Stimulated activated memory B cell treated with anti-CD40 and anti-IgM and Interleukin-4, amounts not matched to agents 10 μg/mL and 1 μg/mL and 100 μg/mL, for 72 hours (primary cell): ENCODE results near the gene GIPC2.
"Not testable (repeated sequence)": the region's sequence is repeated elsewhere in the genome, so short reads cannot be mapped to it uniquely, and the experiment has no call there.

Experiments
- ATAC-seq: fragments of 150-1000 bp; cut with Tn5 transposase; 2 replicates; pipeline ENCODE4 v1.10.0; 2021
- H3K27ac Mint-ChIP-seq: one replicate; pipeline ENCODE4 v1.8.0; 2022; ENCODE audit warnings: mild to moderate bottlenecking, mixed read lengths
- H3K27me3 Mint-ChIP-seq: one replicate; pipeline ENCODE4 v1.8.0; 2022; ENCODE audit warnings: mixed read lengths
- H3K36me3 Mint-ChIP-seq: one replicate; pipeline ENCODE4 v1.8.0; 2022; ENCODE audit warnings: mixed read lengths
- H3K4me1 Mint-ChIP-seq: one replicate; pipeline ENCODE4 v1.8.0; 2022; ENCODE audit warnings: mixed read lengths
- H3K4me3 Mint-ChIP-seq: one replicate; pipeline ENCODE4 v1.8.0; 2022; ENCODE audit warnings: mild to moderate bottlenecking, moderate library complexity, mixed read lengths
- H3K9me3 Mint-ChIP-seq: one replicate; pipeline ENCODE4 v1.8.0; 2022; ENCODE audit warnings: mixed read lengths

GIPC2 gene

DNA sequence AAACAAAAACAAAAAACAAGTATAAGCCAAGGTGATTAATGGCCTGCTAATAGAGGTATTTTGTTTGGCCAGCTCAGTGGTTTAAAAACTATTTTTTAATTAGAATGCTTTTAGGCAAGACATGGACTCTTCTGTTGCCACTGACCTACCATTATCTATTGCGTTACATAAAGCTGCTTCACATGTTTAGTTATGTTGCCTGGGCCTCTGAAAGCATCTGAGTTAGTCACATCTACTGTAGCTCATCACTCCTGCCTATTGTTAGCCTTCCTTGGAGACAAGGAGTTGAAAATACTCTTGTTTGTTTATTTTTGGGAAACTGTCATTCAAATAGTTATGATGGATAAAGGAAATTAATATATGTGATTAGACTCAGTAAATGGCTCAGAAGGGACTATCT is 26.7 kb upstream of the GIPC2 start:
- H3K36me3 Mint-ChIP-seq = peaks cover 31% of the 10 kb centered on the region
- no peak overlapping the region for H3K4me3 Mint-ChIP-seq
- H3K9me3 Mint-ChIP-seq = no peaks in the 10 kb centered on the region
- no peak for ATAC-seq
- H3K4me1 Mint-ChIP-seq = peaks cover 7% of the 10 kb centered on the region
- no peak overlapping the region for H3K27ac Mint-ChIP-seq
- H3K27me3 Mint-ChIP-seq = no peaks in the 10 kb centered on the region

GRCh38 chr1:78021134-78021533 is 24.6 kb upstream of the GIPC2 start:
- H3K27ac Mint-ChIP-seq, H3K36me3 Mint-ChIP-seq, H3K4me1 Mint-ChIP-seq, H3K4me3 Mint-ChIP-seq, H3K27me3 Mint-ChIP-seq, H3K9me3 Mint-ChIP-seq, ATAC-seq: not testable (repeated sequence)

DNA sequence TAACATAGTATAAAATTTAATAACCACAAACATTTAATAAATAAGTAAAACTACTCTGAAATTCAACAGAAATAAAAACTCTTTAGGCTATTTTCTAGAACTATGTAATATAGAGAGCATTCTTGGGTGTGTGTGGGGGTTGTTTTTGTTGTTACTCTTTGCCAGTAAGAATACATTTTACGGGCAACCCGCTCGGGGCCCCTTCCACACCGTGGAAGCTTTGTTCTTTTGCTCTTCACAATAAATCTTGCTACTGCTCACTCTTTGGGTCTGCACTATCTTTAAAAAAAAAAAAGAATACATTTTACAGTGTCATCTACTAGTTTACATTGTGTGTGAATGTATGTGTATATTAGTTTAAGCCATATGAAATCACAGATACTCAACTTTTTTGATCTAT is 16.0 kb upstream of the GIPC2 start:
- no peaks in the 10 kb centered on the region for H3K9me3 Mint-ChIP-seq
- H3K4me1 Mint-ChIP-seq = no peaks in the 10 kb centered on the region
- no peaks in the 10 kb centered on the region for H3K27me3 Mint-ChIP-seq
- no peak overlapping the region for H3K27ac Mint-ChIP-seq
- H3K36me3 Mint-ChIP-seq = no peaks in the 10 kb centered on the region
- no peak overlapping the region for H3K4me3 Mint-ChIP-seq
- no peak for ATAC-seq

GRCh38 chr1:78032996-78033796 is 12.6 kb upstream of the GIPC2 start:
- no peak overlapping the region for H3K4me3 Mint-ChIP-seq
- no peak overlapping the region for H3K27ac Mint-ChIP-seq
- no peaks in the 10 kb centered on the region for H3K36me3 Mint-ChIP-seq
- no peaks in the 10 kb centered on the region for H3K27me3 Mint-ChIP-seq
- H3K4me1 Mint-ChIP-seq = no peaks in the 10 kb centered on the region
- ATAC-seq = no peak
- H3K9me3 Mint-ChIP-seq = no peaks in the 10 kb centered on the region

DNA sequence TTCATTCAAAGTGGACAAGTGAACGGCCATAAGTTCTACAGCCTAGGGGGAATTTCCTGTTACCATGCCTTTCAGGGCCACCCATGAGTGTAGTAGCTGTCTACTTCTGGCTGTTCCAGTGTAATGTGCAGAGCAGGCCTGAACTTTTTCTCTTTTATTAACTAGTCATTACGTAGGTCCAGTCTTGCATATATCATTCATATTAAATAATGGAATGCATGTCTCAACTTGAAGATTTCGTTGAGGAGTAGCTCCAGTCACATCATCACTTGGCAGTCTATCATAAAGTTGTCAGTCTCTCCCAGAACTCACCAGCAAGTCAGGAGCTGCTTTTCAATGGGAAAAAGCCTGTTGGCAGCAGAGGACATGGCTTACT is 12.0 kb upstream of the GIPC2 start:
- ATAC-seq = no peak
- H3K27me3 Mint-ChIP-seq = no peaks in the 10 kb centered on the region
- H3K27ac Mint-ChIP-seq = no peak overlapping the region
- no peaks in the 10 kb centered on the region for H3K9me3 Mint-ChIP-seq
- H3K4me3 Mint-ChIP-seq = no peak overlapping the region
- no peaks in the 10 kb centered on the region for H3K4me1 Mint-ChIP-seq
- no peaks in the 10 kb centered on the region for H3K36me3 Mint-ChIP-seq

- H3K27ac Mint-ChIP-seq = no peak overlapping the region
- peaks cover under 1% of the 10 kb centered on the region for H3K4me1 Mint-ChIP-seq
- no peaks in the 10 kb centered on the region for H3K27me3 Mint-ChIP-seq
- no peaks in the 10 kb centered on the region for H3K9me3 Mint-ChIP-seq
- ATAC-seq = no peak
- H3K36me3 Mint-ChIP-seq = no peaks in the 10 kb centered on the region
- H3K4me3 Mint-ChIP-seq = no peak overlapping the region
Observed at GRCh38 chr1:78035121-78035520, 10.6 kb upstream of the GIPC2 start.

DNA sequence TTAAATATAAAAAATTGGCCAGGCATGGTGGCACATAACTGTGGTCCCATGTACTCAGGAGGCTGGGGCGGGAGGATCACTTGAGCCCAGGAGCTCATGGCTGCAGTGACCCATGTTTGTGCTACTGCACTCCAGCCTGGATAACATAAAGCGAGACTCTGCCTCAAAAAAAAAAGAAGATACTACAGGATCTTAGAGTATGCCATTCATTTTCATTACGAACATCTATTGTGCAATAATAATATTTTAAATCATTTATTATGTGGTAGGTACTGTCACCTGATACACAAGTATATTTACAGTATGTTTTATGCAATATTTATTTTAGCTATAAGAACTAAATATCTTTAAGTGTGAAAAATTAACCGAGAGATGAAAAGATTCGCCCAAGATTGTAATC is 9.3 kb upstream of the GIPC2 start:
- H3K4me1 Mint-ChIP-seq = peaks cover 11% of the 10 kb centered on the region
- ATAC-seq = no peak
- H3K27me3 Mint-ChIP-seq = no peaks in the 10 kb centered on the region
- no peak overlapping the region for H3K27ac Mint-ChIP-seq
- no peak overlapping the region for H3K4me3 Mint-ChIP-seq
- H3K36me3 Mint-ChIP-seq = no peaks in the 10 kb centered on the region
- H3K9me3 Mint-ChIP-seq = no peaks in the 10 kb centered on the region

GRCh38 chr1:78038071-78038470 is 7.7 kb upstream of the GIPC2 start:
- Mint-ChIP-seq H3K27me3 (no peaks in the 10 kb centered on the region), H3K36me3 (no peaks in the 10 kb centered on the region), H3K27ac (no peak overlapping the region)

DNA sequence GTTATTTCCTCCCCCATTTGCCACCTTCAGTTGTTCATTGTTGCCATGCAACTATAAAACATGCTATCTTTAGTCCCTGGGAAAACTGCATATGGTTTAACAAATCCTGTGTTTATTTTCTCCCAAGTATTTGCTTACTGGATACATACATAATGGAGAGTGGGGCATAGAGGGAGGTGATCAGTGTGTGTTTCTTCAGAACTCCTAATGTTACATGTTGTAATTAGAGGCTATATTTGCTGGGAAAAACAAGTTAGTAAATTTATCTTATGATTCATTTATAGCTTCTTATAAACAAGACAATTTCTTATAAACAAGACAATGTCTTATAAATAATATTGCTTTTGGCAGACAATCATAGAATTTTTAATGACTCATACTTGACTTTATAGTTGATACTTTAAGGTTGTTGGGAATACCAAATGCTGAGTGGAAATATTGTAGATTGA is 7.3 kb upstream of the GIPC2 start:
- Mint-ChIP-seq H3K4me3 (no peak overlapping the region), H3K9me3 (no peaks in the 10 kb centered on the region), H3K27me3 (no peaks in the 10 kb centered on the region), H3K4me1 (peaks cover 11% of the 10 kb centered on the region), H3K36me3 (no peaks in the 10 kb centered on the region), H3K27ac (no peak overlapping the region)
- ATAC-seq = no peak

More at GRCh38 chr1:78038071-78038470, 7.7 kb upstream of the GIPC2 start:
- Mint-ChIP-seq H3K4me1 (peaks cover 11% of the 10 kb centered on the region), H3K4me3 (no peak overlapping the region), H3K9me3 (no peaks in the 10 kb centered on the region)
- no peak for ATAC-seq

GRCh38 chr1:78040484-78041089 is 5.2 kb upstream of the GIPC2 start:
- Mint-ChIP-seq H3K27ac (peak overlapping the region; percentile 18), H3K27me3 (peaks cover 15% of the 10 kb centered on the region), H3K4me1 (peaks cover 25% of the 10 kb centered on the region), H3K4me3 (no peak overlapping the region), H3K36me3 (no peaks in the 10 kb centered on the region), H3K9me3 (no peaks in the 10 kb centered on the region)
- ATAC-seq = no peak

- H3K27me3 Mint-ChIP-seq = peaks cover 44% of the 10 kb centered on the region
- no peak for ATAC-seq
Observed at GRCh38 chr1:78043436-78043835, 2.3 kb upstream of the GIPC2 start.

GRCh38 chr1:78044796-78045562 is 787 bp upstream of the GIPC2 start:
- Mint-ChIP-seq H3K36me3 (no peaks in the 10 kb centered on the region), H3K27ac (peak overlapping the region; percentile 53), H3K4me3 (peak overlapping the region; percentile 66), H3K27me3 (peaks cover 59% of the 10 kb centered on the region), H3K4me1 (peaks cover 34% of the 10 kb centered on the region), H3K9me3 (no peaks in the 10 kb centered on the region)
- no peak for ATAC-seq

More at GRCh38 chr1:78043436-78043835, 2.3 kb upstream of the GIPC2 start:
- Mint-ChIP-seq H3K4me3 (no peak overlapping the region), H3K27ac (no peak overlapping the region), H3K4me1 (peaks cover 34% of the 10 kb centered on the region), H3K36me3 (no peaks in the 10 kb centered on the region), H3K9me3 (no peaks in the 10 kb centered on the region)

GRCh38 chr1:78045563-78045925 is 222 bp upstream of the GIPC2 start:
- no peak for ATAC-seq
- Mint-ChIP-seq H3K9me3 (no peaks in the 10 kb centered on the region), H3K4me3 (peak overlapping the region; percentile 66), H3K27me3 (peaks cover 65% of the 10 kb centered on the region), H3K4me1 (peaks cover 29% of the 10 kb centered on the region), H3K27ac (peak overlapping the region; percentile 53), H3K36me3 (no peaks in the 10 kb centered on the region)

GRCh38 chr1:78047106-78047505 is 1.3 kb downstream of the GIPC2 start:
- H3K27me3 Mint-ChIP-seq = peaks cover 77% of the 10 kb centered on the region
- H3K27ac Mint-ChIP-seq = no peak overlapping the region
- no peak for ATAC-seq
- no peak overlapping the region for H3K4me3 Mint-ChIP-seq
- peaks cover 23% of the 10 kb centered on the region for H3K4me1 Mint-ChIP-seq
- H3K9me3 Mint-ChIP-seq = no peaks in the 10 kb centered on the region
- H3K36me3 Mint-ChIP-seq = no peaks in the 10 kb centered on the region

GRCh38 chr1:78047631-78048030 is 1.9 kb downstream of the GIPC2 start:
- H3K4me1 Mint-ChIP-seq = peaks cover 23% of the 10 kb centered on the region
- H3K27ac Mint-ChIP-seq = no peak overlapping the region
- no peak for ATAC-seq
- no peaks in the 10 kb centered on the region for H3K36me3 Mint-ChIP-seq
- no peak overlapping the region for H3K4me3 Mint-ChIP-seq
- no peaks in the 10 kb centered on the region for H3K9me3 Mint-ChIP-seq
- H3K27me3 Mint-ChIP-seq = peaks cover 81% of the 10 kb centered on the region
